HFFc6 (cell line): ENCODE results near the gene ACO1. TPM values are rescaled to one million over a fixed set of nuclear protein-coding genes. Genes with fewer than 3 reads are reported as not detected.

Experiments used
- DNase-seq: peaks from one replicate; pipeline ENCODE4 v3.0.0-alpha.2; 2018
- H3K27ac Mint-ChIP-seq: 2 replicates; pipeline ENCODE4 v1.8.0; 2020; ENCODE audit warnings: mild to moderate bottlenecking, mixed read lengths
- H3K27me3 Mint-ChIP-seq: 2 replicates; pipeline ENCODE4 v1.8.0; 2021; ENCODE audit warnings: mild to moderate bottlenecking, moderate library complexity, mixed read lengths; ENCODE audit not compliant: insufficient read depth
- H3K36me3 Mint-ChIP-seq: 2 replicates; pipeline ENCODE4 v1.8.0; 2021; ENCODE audit warnings: low read depth, mixed read lengths
- H3K4me1 Mint-ChIP-seq: 2 replicates; pipeline ENCODE4 v1.8.0; 2020; ENCODE audit warnings: low read depth, mixed read lengths
- H3K4me3 Mint-ChIP-seq: 2 replicates; pipeline ENCODE4 v1.8.0; 2020; ENCODE audit warnings: mild to moderate bottlenecking, moderate library complexity, mixed read lengths
- H3K9me3 Mint-ChIP-seq: 2 replicates; pipeline ENCODE4 v1.8.0; 2020; ENCODE audit warnings: mild to moderate bottlenecking, mixed read lengths
- CTCF ChIP-seq: fragments of 200-600 bp; sonication (generic); IDR thresholded peaks from 2 replicates; pipeline ENCODE4 v1.5.0; 2021; ENCODE audit warnings: antibody characterized with exemption, mild to moderate bottlenecking
- total RNA-seq, 6 experiments: library from RNA; stranded (reverse); fragmentation: NEBNext Ultra II Directional; extraction: Animal tissue kit (Norgen Biotek cat#: 25700); gene quantifications; 2 replicates in 1 of 6; 3 replicates in 5 of 6; pipeline ENCODE4 v1.2.3, GENCODE V29; 2021

The ACO1 gene
- total RNA-seq, 6 experiments from 2014 or later: 79.8 to 94.4 (median 84.0) TPM

- no peak for DNase-seq
- Mint-ChIP-seq H3K27ac (no peak overlapping the region), H3K36me3 (peaks cover 64% of the 10 kb centered on the region), H3K4me3 (no peak overlapping the region), H3K4me1 (peaks cover 22% of the 10 kb centered on the region), H3K9me3 (no peaks in the 10 kb centered on the region), H3K27me3 (no peaks in the 10 kb centered on the region; the same call in 1 of the 2 replicates)
- TF ChIP-seq CTCF: no peak
Measured at GRCh38 chr9:32406046-32406445, 21.6 kb downstream of the ACO1 start.

- Mint-ChIP-seq H3K4me3 (no peak overlapping the region), H3K27me3 (no peaks in the 10 kb centered on the region), H3K4me1 (no peaks in the 10 kb centered on the region), H3K9me3 (no peaks in the 10 kb centered on the region), H3K27ac (no peak overlapping the region), H3K36me3 (peaks cover 50% of the 10 kb centered on the region)
- no peak for TF ChIP-seq CTCF
- DNase-seq: no peak
Measured at GRCh38 chr9:32411753-32412152, 27.3 kb downstream of the ACO1 start.

- Mint-ChIP-seq H3K4me1 (no peaks in the 10 kb centered on the region), H3K9me3 (no peaks in the 10 kb centered on the region), H3K4me3 (no peak overlapping the region), H3K27ac (no peak overlapping the region), H3K36me3 (peaks cover 47% of the 10 kb centered on the region), H3K27me3 (no peaks in the 10 kb centered on the region)
- TF ChIP-seq CTCF: no peak
- no peak for DNase-seq
Measured at GRCh38 chr9:32412440-32412839, 28.0 kb downstream of the ACO1 start.

GRCh38 chr9:32413424-32413823 is 29.0 kb downstream of the ACO1 start:
- no peaks in the 10 kb centered on the region for H3K4me1 Mint-ChIP-seq
- no peaks in the 10 kb centered on the region for H3K27me3 Mint-ChIP-seq
- no peak for TF ChIP-seq CTCF
- no peak overlapping the region for H3K4me3 Mint-ChIP-seq
- no peaks in the 10 kb centered on the region for H3K9me3 Mint-ChIP-seq
- H3K36me3 Mint-ChIP-seq: peaks cover 49% of the 10 kb centered on the region
- DNase-seq: no peak
- H3K27ac Mint-ChIP-seq: no peak overlapping the region

- Mint-ChIP-seq H3K27me3 (no peaks in the 10 kb centered on the region), H3K4me3 (no peak overlapping the region), H3K27ac (no peak overlapping the region), H3K9me3 (no peaks in the 10 kb centered on the region), H3K36me3 (peaks cover 46% of the 10 kb centered on the region), H3K4me1 (no peaks in the 10 kb centered on the region)
- no peak for TF ChIP-seq CTCF
- no peak for DNase-seq
Measured at GRCh38 chr9:32414856-32415255, 30.4 kb downstream of the ACO1 start.

- no peaks in the 10 kb centered on the region for H3K9me3 Mint-ChIP-seq
- H3K4me3 Mint-ChIP-seq: no peak overlapping the region
- H3K27ac Mint-ChIP-seq: no peak overlapping the region
- H3K27me3 Mint-ChIP-seq: no peaks in the 10 kb centered on the region
- peaks cover 71% of the 10 kb centered on the region for H3K36me3 Mint-ChIP-seq
- peaks cover 37% of the 10 kb centered on the region for H3K4me1 Mint-ChIP-seq
- no peak for TF ChIP-seq CTCF
- DNase-seq: no peak
Measured at GRCh38 chr9:32419921-32420320, 35.5 kb downstream of the ACO1 start.
